BLaER1 (cell line): ENCODE measurements around the gene AMER3.

Experiments used
- H3K27ac ChIP-seq: shearing (Covaris generic); formaldehyde crosslinking; 2 replicates; pipeline ENCODE4 v1.8.1; 2022
- H3K27me3 ChIP-seq: shearing (Covaris generic); formaldehyde crosslinking; 2 replicates; pipeline ENCODE4 v1.8.1; 2022
- H3K36me3 ChIP-seq: shearing (Covaris generic); formaldehyde crosslinking; 2 replicates; pipeline ENCODE4 v1.8.1; 2022
- H3K4me1 ChIP-seq: shearing (Covaris generic); formaldehyde crosslinking; 2 replicates; pipeline ENCODE4 v1.8.1; 2022
- H3K4me2 ChIP-seq: shearing (Covaris generic); formaldehyde crosslinking; 2 replicates; pipeline ENCODE4 v1.8.1; 2022
- H3K4me3 ChIP-seq: shearing (Covaris generic); formaldehyde crosslinking; 2 replicates; pipeline ENCODE4 v1.8.1; 2022
- H3K9ac ChIP-seq: shearing (Covaris generic); formaldehyde crosslinking; 2 replicates; pipeline ENCODE4 v1.8.1; 2022
- H3K9me3 ChIP-seq: shearing (Covaris generic); formaldehyde crosslinking; 2 replicates; pipeline ENCODE4 v1.8.1; 2022
- H4K20me1 ChIP-seq: shearing (Covaris generic); formaldehyde crosslinking; 2 replicates; pipeline ENCODE4 v1.8.1; 2022
- Cebpa-rat ChIP-seq: shearing (Covaris generic); IDR thresholded peaks from 2 replicates; pipeline ENCODE4 v1.8.1; 2022

Gene AMER3

GRCh38 chr2:130798472-130799218 is 43.3 kb downstream of the AMER3 start:
- no peaks in the 10 kb centered on the region for H3K36me3 ChIP-seq
- H4K20me1 ChIP-seq: no peaks in the 10 kb centered on the region
- H3K9ac ChIP-seq: peak overlapping the region; percentile 80
- H3K4me3 ChIP-seq: peak overlapping the region; percentile 83
- peak overlapping the region; percentile 98 for H3K4me2 ChIP-seq
- H3K4me1 ChIP-seq: peaks cover 55% of the 10 kb centered on the region
- H3K27ac ChIP-seq: peak overlapping the region; percentile 76
- no peak for TF ChIP-seq Cebpa-rat
- H3K9me3 ChIP-seq: no peaks in the 10 kb centered on the region
- H3K27me3 ChIP-seq: no peaks in the 10 kb centered on the region

- Histone ChIP-seq H3K4me1 (peaks cover 48% of the 10 kb centered on the region), H4K20me1 (no peaks in the 10 kb centered on the region), H3K36me3 (no peaks in the 10 kb centered on the region), H3K9me3 (no peaks in the 10 kb centered on the region), H3K4me2 (no peak overlapping the region; the same call in 1 of the 2 replicates), H3K4me3 (no peak overlapping the region), H3K9ac (no peak overlapping the region), H3K27ac (no peak overlapping the region), H3K27me3 (no peaks in the 10 kb centered on the region)
- no peak for TF ChIP-seq Cebpa-rat
Observed at GRCh38 chr2:130799295-130799694, 44.0 kb downstream of the AMER3 start.

- Histone ChIP-seq H3K9ac (no peak overlapping the region), H3K4me1 (peaks cover 32% of the 10 kb centered on the region), H3K4me3 (no peak overlapping the region), H3K4me2 (no peak overlapping the region), H3K36me3 (no peaks in the 10 kb centered on the region), H3K27ac (no peak overlapping the region), H3K27me3 (no peaks in the 10 kb centered on the region), H3K9me3 (peaks cover 4% of the 10 kb centered on the region), H4K20me1 (no peaks in the 10 kb centered on the region)
- no peak for TF ChIP-seq Cebpa-rat
Observed at GRCh38 chr2:130805613-130806012, 50.3 kb downstream of the AMER3 start.

GRCh38 chr2:130806370-130806769 is 51.0 kb downstream of the AMER3 start:
- Histone ChIP-seq H3K9ac (no peak overlapping the region), H3K27ac (no peak overlapping the region), H3K27me3 (no peaks in the 10 kb centered on the region), H4K20me1 (no peaks in the 10 kb centered on the region), H3K4me2 (peak overlapping the region; percentile 60), H3K4me3 (no peak overlapping the region), H3K36me3 (no peaks in the 10 kb centered on the region), H3K4me1 (peaks cover 32% of the 10 kb centered on the region), H3K9me3 (peaks cover 4% of the 10 kb centered on the region)
- TF ChIP-seq Cebpa-rat: no peak

- Histone ChIP-seq H3K36me3 (no peaks in the 10 kb centered on the region), H4K20me1 (no peaks in the 10 kb centered on the region), H3K27ac (0 out of 2 replicates have a peak overlapping the region, but pooled peaks have one; percentile 19), H3K4me3 (no peak overlapping the region), H3K9me3 (peaks cover 4% of the 10 kb centered on the region), H3K4me1 (peaks cover 32% of the 10 kb centered on the region), H3K27me3 (no peaks in the 10 kb centered on the region), H3K4me2 (peak overlapping the region; percentile 70), H3K9ac (no peak overlapping the region)
- no peak for TF ChIP-seq Cebpa-rat
Observed at GRCh38 chr2:130807659-130808385, 52.5 kb downstream of the AMER3 start.

GRCh38 chr2:130808482-130809268 is 53.3 kb downstream of the AMER3 start:
- Histone ChIP-seq H3K27me3 (no peaks in the 10 kb centered on the region), H3K36me3 (no peaks in the 10 kb centered on the region), H3K4me2 (peak overlapping the region; percentile 70), H4K20me1 (no peaks in the 10 kb centered on the region), H3K9ac (no peak overlapping the region), H3K27ac (0 out of 2 replicates have a peak overlapping the region, but pooled peaks have one; percentile 19), H3K4me3 (no peak overlapping the region), H3K4me1 (peaks cover 32% of the 10 kb centered on the region), H3K9me3 (peaks cover 4% of the 10 kb centered on the region)
- no peak for TF ChIP-seq Cebpa-rat

GRCh38 chr2:130810490-130810889 is 55.1 kb downstream of the AMER3 start:
- no peaks in the 10 kb centered on the region for H3K36me3 ChIP-seq
- H3K27me3 ChIP-seq: no peaks in the 10 kb centered on the region
- TF ChIP-seq Cebpa-rat: no peak
- H3K9me3 ChIP-seq: peaks cover 4% of the 10 kb centered on the region
- no peak overlapping the region for H3K9ac ChIP-seq
- H3K4me3 ChIP-seq: no peak overlapping the region
- no peak overlapping the region for H3K27ac ChIP-seq
- no peaks in the 10 kb centered on the region for H4K20me1 ChIP-seq
- H3K4me1 ChIP-seq: peaks cover 32% of the 10 kb centered on the region
- no peak overlapping the region for H3K4me2 ChIP-seq

GRCh38 chr2:130813722-130814121 is 58.4 kb downstream of the AMER3 start:
- Histone ChIP-seq H3K4me2 (no peak overlapping the region), H3K27me3 (no peaks in the 10 kb centered on the region), H3K36me3 (no peaks in the 10 kb centered on the region), H3K4me3 (no peak overlapping the region), H4K20me1 (no peaks in the 10 kb centered on the region), H3K9me3 (peaks cover 4% of the 10 kb centered on the region), H3K4me1 (peaks cover 3% of the 10 kb centered on the region), H3K27ac (no peak overlapping the region), H3K9ac (no peak overlapping the region)
- no peak for TF ChIP-seq Cebpa-rat

GRCh38 chr2:130814931-130815680 is 59.8 kb downstream of the AMER3 start:
- Histone ChIP-seq H3K27me3 (no peaks in the 10 kb centered on the region), H3K9ac (no peak overlapping the region), H3K9me3 (no peaks in the 10 kb centered on the region), H4K20me1 (no peaks in the 10 kb centered on the region), H3K4me3 (no peak overlapping the region), H3K36me3 (no peaks in the 10 kb centered on the region), H3K4me1 (peaks cover 13% of the 10 kb centered on the region), H3K27ac (no peak overlapping the region), H3K4me2 (no peak overlapping the region)
- no peak for TF ChIP-seq Cebpa-rat
